ELF-1 (cell line): ENCODE results near the gene MMRN2.

Experiments
- DNase-seq: peaks from one replicate; pipeline ENCODE4 v3.0.0-alpha.2; 2016; ENCODE audit warnings: low read depth, low spot score

MMRN2 gene

GRCh38 chr10:86888585-86889381 is 68.6 kb downstream of the MMRN2 start:
- no peak for DNase-seq
